AG09319 (cell line): ENCODE data around the gene CDH4.

Experiments used
- DNase-seq: peaks from one replicate; pipeline ENCODE4 v3.0.0-alpha.2; 2010; ENCODE audit warnings: low read depth; ENCODE audit errors: extremely low read depth
- TF ChIP-seq, protein P1 (sequence below): IDR thresholded peaks from 2 replicates; pipeline ENCODE4 v1.5.1; 2011; ENCODE audit warnings: low read depth, mild to moderate bottlenecking, inconsistent platforms, low read length, moderate library complexity

The CDH4 gene

DNA sequence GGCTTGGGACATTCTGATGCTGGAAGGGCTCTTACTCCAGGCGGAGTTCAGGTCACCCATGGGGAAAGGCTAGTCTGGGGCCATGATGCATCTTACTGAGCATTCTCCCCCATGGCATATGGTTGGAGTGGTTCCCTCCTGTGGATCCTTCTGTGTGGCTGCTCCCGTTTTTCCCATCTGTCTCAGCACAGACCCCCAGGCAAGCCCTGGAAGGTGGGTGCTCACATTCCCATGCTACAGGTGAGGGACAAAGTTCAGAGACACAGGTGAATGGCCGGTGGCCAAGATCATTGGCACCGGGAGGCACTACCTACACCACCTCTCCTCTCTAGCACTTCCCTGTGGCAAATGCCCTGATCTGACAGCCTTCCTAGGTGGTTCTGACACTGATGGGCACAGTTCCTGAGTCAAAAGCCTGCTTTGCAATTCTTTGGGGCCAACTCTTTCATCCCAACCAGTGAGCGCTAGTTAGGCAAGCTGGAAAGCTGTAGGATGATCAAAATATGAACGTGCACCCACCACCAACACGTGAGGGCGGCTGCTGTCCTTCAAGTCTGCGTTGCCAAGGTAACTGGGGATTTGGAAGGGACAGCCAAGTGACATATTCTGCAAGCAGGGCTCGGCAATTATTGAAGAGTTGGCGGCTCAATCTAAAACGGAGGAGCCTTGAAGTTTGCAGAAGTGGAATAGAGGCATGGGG is 124.6 kb downstream of the CDH4 start:
- no peak for DNase-seq

GRCh38 chr20:61378694-61379355 is 126.8 kb downstream of the CDH4 start:
- TF ChIP-seq, protein P1, sequence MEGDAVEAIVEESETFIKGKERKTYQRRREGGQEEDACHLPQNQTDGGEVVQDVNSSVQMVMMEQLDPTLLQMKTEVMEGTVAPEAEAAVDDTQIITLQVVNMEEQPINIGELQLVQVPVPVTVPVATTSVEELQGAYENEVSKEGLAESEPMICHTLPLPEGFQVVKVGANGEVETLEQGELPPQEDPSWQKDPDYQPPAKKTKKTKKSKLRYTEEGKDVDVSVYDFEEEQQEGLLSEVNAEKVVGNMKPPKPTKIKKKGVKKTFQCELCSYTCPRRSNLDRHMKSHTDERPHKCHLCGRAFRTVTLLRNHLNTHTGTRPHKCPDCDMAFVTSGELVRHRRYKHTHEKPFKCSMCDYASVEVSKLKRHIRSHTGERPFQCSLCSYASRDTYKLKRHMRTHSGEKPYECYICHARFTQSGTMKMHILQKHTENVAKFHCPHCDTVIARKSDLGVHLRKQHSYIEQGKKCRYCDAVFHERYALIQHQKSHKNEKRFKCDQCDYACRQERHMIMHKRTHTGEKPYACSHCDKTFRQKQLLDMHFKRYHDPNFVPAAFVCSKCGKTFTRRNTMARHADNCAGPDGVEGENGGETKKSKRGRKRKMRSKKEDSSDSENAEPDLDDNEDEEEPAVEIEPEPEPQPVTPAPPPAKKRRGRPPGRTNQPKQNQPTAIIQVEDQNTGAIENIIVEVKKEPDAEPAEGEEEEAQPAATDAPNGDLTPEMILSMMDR: no peak
- no peak for DNase-seq

More for the DNA sequence above, 124.6 kb downstream of the CDH4 start:
- TF ChIP-seq, protein P1: no peak

DNA sequence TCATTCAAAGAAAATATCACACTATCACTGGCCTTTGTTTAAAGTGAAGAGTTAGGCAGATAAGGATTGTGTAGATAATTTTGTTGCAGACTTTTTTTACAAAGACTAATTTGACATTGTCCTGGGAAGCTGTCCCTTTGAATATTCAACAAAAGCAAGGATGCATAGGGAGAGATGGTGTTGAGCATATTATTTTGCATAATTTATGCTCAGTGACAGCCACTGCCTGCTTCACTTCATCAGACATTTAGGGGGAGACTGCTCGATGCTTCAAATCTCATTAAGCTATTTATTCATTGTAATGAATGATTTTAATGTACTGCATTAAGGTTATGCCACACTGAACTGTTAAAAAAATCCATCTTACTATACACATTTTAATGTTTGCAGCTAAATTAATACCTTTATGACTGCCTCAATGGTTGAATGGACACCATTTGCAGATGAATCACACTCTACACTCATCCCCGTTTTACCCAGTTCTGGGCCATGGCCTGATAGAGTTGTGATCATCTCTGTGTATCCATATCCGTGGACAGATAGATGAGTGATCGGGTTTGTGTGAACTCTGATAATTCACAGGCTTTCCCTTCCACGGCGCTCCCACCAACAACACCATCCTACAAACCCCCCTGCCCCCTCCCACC is 128.0 kb downstream of the CDH4 start:
- DNase-seq: no peak
- TF ChIP-seq, protein P1: no peak

GRCh38 chr20:61380545-61380915 is 128.5 kb downstream of the CDH4 start:
- no peak for DNase-seq
- TF ChIP-seq, protein P1: no peak

GRCh38 chr20:61382194-61382593 is 130.1 kb downstream of the CDH4 start:
- no peak for DNase-seq
- TF ChIP-seq, protein P1: no peak

DNA sequence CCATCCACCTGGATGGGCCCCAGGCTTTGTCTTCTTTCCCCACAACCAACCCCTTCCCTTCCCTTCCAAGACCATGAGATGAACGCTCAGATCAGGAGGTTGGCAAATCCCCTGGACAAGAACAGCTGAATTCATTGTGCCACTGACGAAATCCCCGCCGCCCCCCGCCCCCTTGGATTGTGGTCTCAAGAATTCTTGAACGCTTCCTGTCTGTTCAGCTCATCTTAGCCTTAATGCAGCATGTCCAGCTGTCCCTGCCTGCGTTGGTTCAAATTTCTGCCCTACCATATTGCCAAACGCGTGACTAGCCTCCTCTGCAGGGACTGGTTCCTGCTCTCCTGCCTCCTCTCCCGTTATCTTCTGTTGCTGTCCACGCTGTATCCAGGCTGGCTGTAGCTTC is 133.2 kb downstream of the CDH4 start:
- TF ChIP-seq, protein P1: no peak
- DNase-seq: no peak

DNA sequence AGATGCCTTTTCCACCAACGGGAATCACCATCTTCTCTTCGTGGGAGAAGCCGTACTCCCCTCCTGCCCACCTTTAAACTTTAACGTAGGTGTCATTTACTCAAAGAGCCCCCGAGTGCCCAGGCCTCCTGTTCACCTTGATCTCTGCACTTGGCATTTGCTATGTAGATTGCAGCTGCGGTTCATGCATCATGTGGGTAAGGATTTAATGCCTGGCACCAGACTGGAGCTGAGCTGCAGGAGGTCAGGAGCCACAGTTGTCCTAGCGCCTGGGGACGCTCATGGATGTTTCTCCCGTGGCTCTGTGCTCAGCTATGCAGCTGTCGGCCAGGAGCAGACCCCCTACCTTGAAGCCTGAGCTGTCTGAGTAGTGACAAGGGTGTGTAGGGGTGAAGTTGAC is 133.7 kb downstream of the CDH4 start:
- DNase-seq: no peak
- TF ChIP-seq, protein P1: no peak
